ENCODE results near the gene HGF.

DNA sequence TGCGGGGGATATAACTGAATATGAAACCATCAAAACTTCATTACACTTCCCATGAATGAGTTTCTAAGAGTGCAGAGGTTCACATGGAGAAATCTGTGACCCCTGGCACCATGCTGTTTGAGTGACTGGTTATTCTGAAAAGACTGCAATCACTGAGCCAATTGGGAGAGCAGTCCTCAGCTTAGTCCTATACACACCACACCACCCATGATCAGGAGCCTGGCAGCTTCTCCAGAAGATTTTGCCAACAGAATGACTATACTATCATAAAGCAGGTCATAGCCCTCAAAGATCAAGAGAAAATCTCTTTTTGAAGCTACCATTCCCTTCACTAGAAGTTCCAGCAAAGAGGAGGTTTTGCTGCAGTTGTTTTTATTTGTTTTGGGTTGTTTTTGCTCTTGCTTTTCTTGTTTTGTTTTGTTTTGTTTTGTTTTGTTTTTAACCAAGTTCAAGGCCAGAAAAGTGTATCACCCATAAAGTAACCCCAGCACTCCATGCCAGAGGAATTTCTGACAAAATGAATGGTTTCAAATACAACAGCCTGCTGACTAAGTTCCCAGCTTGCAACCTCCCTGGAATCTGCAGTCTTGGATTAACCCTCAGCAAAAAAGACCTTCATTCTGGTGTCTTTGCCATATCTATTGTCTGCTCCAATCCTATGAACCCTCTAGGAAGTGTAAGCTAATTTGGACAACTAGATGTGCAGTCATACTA is 19.7 kb upstream of the HGF start:
- TF ChIP-seq CTCF (IDR thresholded peaks at IDR 0.05), result no peak
- TF ChIP-seq EZH2 (IDR thresholded peaks at IDR 0.05), result no peak

Measured in neural progenitor cell (in vitro differentiated cells).